ENCODE measurements around the gene TNF.
A peak's percentile ranks its signal among the peaks of the same experiment; 100 is the strongest.
"Not testable (repeated sequence)": the region's sequence is repeated elsewhere in the genome, so short reads cannot be mapped to it uniquely, and the experiment has no call there.

Gene TNF

DNA sequence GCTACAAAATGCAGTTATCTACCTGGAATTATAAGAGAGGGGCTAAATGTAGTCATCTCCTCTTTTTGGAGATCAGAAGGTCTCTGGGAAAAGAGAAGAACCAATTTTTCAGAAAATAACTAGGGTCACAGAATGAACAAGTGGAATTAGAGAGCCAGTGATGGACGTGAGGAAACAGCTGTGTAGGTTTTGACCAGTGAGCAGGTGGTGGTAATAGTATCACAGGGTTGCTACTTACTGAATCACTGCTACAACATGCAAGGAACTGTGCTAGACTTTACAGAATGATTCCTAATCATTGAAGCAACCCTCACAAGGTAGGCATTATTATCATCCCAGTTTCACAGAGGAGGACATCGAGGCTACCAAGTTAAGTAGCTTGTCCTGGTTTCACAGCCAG is 30.7 kb upstream of the TNF start:
- no peak for DNase-seq (ENCODE audit: low spot score)
- TF ChIP-seq, protein P1, sequence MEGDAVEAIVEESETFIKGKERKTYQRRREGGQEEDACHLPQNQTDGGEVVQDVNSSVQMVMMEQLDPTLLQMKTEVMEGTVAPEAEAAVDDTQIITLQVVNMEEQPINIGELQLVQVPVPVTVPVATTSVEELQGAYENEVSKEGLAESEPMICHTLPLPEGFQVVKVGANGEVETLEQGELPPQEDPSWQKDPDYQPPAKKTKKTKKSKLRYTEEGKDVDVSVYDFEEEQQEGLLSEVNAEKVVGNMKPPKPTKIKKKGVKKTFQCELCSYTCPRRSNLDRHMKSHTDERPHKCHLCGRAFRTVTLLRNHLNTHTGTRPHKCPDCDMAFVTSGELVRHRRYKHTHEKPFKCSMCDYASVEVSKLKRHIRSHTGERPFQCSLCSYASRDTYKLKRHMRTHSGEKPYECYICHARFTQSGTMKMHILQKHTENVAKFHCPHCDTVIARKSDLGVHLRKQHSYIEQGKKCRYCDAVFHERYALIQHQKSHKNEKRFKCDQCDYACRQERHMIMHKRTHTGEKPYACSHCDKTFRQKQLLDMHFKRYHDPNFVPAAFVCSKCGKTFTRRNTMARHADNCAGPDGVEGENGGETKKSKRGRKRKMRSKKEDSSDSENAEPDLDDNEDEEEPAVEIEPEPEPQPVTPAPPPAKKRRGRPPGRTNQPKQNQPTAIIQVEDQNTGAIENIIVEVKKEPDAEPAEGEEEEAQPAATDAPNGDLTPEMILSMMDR (IDR thresholded peaks at IDR 0.05): no peak
- Histone ChIP-seq H3K4me3 (no peak overlapping the region), H3K27ac (no peak overlapping the region)

GRCh38 chr6:31545291-31545690 is 30.1 kb upstream of the TNF start:
- Histone ChIP-seq H3K27ac (no peak overlapping the region), H3K4me3 (no peak overlapping the region)
- DNase-seq (ENCODE audit: low spot score): no peak
- TF ChIP-seq, protein P1 (IDR thresholded peaks at IDR 0.05): no peak

DNA sequence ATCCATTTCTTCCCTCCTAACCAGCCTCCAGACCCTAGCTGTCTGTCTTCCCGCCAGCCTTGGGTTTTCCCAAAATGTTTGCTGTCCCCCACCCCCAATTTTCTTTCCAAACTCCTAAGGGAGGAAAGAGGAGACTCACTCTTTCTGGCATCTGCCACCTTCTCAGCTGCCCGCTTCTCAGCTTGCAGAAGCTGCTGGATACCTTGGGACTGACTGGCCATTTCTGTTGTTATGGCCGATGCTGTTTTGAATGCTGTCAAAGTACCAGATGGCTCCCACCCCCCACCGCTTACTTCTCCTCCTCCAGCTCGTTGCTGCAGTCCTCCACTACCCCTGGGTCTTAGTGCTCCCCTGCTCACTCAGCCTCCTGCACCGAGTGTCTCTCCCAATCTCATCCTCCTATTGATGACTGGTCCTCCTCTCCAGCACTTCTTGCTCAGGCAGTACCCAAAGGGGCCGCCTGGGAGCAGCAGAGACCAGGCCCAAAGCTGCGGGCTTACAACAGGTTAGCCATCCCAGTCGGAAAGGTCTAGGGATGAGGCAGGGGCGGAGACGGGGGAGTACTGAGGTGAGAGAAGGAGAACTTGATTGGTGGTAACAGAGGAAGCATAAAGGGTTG is 28.9 kb upstream of the TNF start, which contains the start of gene ATP6V1G2:
TSS of gene ATP6V1G2 (minus strand) at position 270 of the 619 bp plus-strand sequence. CDS start at position 221, 49 bp downstream.
- peak; percentile 94 for DNase-seq (ENCODE audit: low spot score)
- peak within 1 kb of the TSS; percentile 77 to 83 for H3K27ac ChIP-seq
- peak within 1 kb of the TSS; percentile 65 for H3K4me3 ChIP-seq
- TF ChIP-seq, protein P1 (IDR thresholded peaks at IDR 0.05): peak; percentile 97

- H3K27ac ChIP-seq: peak within 1 kb of the TSS; percentile 77 to 83
Measured at GRCh38 chr6:31546958-31547726, 28.2 kb upstream of the TNF start, which contains the start of gene NFKBIL1. TSS of gene NFKBIL1 (plus strand) at chr6:31547608. CDS start at chr6:31547695, 87 bp downstream.

DNA sequence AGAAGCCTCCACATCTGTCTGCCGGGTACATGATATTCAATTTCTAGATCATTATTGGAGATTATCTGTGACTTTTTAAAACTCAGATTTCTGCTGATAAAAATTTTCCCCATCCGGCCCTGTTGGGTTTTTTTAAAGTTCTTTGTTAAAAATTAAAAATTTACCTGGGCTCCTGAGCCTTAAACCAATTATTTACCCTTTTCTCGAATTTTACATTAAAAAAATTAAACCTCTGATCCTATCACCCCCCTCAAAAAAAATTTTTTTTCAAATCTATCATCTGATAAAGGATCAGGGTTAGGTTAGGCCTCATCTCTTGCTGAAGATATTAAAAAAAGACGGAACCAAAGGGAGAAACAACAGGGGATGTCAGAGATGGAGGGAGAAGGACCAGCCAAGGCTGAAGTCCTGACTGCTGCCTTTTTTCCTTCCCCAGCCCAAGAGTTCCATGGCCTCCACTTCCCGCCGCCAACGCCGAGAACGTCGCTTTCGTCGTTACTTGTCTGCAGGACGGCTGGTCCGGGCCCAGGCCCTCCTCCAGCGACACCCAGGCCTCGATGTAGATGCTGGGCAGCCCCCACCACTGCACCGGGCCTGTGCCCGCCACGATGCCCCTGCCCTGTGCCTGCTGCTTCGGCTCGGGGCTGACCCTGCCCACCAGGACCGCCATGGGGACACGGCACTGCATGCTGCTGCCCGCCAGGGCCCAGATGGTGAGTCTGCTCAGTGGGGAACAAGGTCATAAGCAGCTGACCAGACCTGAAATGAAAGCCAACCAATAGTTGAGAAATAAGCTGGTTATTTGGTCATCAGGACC is 27.4 kb upstream of the TNF start:
- TF ChIP-seq, protein P1 (IDR thresholded peaks at IDR 0.05): no peak
- Histone ChIP-seq H3K4me3 (peak overlapping the region; percentile 65), H3K27ac (peak overlapping the region; percentile 77 to 83)
- DNase-seq (ENCODE audit: low spot score): no peak

More at GRCh38 chr6:31546958-31547726, 28.2 kb upstream of the TNF start, which contains the start of gene NFKBIL1:
- TF ChIP-seq, protein P1 (IDR thresholded peaks at IDR 0.05): no peak
- peak; percentile 98 for DNase-seq (ENCODE audit: low spot score)
- H3K4me3 ChIP-seq: peak within 1 kb of the TSS; percentile 65

- H3K4me3 ChIP-seq: peak overlapping the region; percentile 65
- H3K27ac ChIP-seq: peak overlapping the region; percentile 77 to 83
- TF ChIP-seq, protein P1 (IDR thresholded peaks at IDR 0.05): no peak
- no peak for DNase-seq (ENCODE audit: low spot score)
Measured at GRCh38 chr6:31548544-31548873, 26.9 kb upstream of the TNF start.

DNA sequence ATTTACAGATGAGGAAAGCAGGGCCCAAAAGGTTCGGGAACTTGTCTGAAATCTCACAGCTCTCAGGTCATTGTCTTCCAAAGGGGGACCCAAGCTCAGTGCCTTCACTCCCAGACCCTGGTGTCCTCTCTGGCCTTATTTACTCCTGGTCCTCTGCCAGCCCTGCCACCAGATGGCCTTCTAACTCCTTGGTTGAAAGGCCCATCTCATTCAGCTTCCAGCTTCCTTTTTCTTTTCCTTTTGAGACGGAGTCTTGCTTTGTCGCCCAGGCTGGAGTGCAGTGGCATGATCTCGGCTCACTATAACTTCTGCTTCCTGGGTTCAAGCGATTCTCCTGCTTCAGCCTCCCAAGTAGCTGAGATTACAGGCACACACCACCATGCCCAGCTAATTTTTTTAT is 24.0 kb upstream of the TNF start:
- H3K27ac ChIP-seq; DNase-seq (ENCODE audit: low spot score); H3K4me3 ChIP-seq: not testable (repeated sequence)

All from coronary artery (tissue), 2 donors.